NB4 (cell line): Measurements from ENCODE around the gene ANXA9.
A peak's percentile ranks its signal among the peaks of the same experiment; 100 is the strongest.

Experiments
- DNase-seq: peaks from one replicate; pipeline ENCODE4 v3.0.0; 2010; ENCODE audit warnings: low read depth
- H3K4me3 ChIP-seq: one replicate; pipeline ENCODE4 v1.5.1; 2011; ENCODE audit warnings: mild to moderate bottlenecking, low read depth, low read length, moderate library complexity
- CTCF ChIP-seq: IDR thresholded peaks from one replicate; pipeline ENCODE4 v1.5.1; 2012; ENCODE audit warnings: low read depth, low read length
- MAX ChIP-seq: IDR thresholded peaks from 2 replicates; pipeline ENCODE4 v1.6.1; 2011; ENCODE audit warnings: low read depth, low read length
- MYC ChIP-seq: IDR thresholded peaks from 2 replicates; pipeline ENCODE4 v1.6.1; 2011; ENCODE audit warnings: low read depth, low read length
- POLR2A ChIP-seq: IDR thresholded peaks from 2 replicates; pipeline ENCODE4 v1.6.1; 2011; ENCODE audit warnings: mild to moderate bottlenecking; ENCODE audit not compliant: insufficient read length; ENCODE audit errors: extremely low read depth

Gene ANXA9

GRCh38 chr1:150981805-150982712 is at the start of gene ANXA9:
Gene ANXA9, plus strand, starts transcription at chr1:150982292. Its CDS starts 814 bp downstream, at chr1:150983106.
- no peak for TF ChIP-seq MYC
- peak; percentile 43; the same call in 1 of the 2 replicates for TF ChIP-seq MAX
- DNase-seq: peak; percentile 63

DNA sequence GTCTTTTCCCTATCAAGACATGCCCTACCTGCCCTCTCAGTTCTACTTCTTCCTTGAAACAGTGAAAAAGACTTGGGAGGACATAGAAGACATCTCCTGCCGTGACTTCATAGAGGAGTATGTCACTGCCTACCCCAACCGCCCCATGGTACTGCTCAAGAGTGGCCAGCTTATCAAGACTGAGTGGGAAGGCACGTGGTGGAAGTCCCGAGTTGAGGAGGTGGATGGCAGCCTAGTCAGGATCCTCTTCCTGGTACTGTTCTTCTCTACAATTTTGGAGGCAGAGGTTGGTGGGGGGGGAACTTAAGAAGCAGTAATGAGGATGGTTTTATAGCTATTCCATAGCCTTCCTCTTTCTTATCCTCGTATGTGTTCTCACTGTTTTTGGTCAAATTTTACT is 37.2 kb upstream of the ANXA9 start:
- TF ChIP-seq POLR2A: no peak
- no peak for DNase-seq
- H3K4me3 ChIP-seq: no peak overlapping the region

More at GRCh38 chr1:150981805-150982712, at the start of gene ANXA9:
- H3K4me3 ChIP-seq: no peak within 1 kb of the TSS

DNA sequence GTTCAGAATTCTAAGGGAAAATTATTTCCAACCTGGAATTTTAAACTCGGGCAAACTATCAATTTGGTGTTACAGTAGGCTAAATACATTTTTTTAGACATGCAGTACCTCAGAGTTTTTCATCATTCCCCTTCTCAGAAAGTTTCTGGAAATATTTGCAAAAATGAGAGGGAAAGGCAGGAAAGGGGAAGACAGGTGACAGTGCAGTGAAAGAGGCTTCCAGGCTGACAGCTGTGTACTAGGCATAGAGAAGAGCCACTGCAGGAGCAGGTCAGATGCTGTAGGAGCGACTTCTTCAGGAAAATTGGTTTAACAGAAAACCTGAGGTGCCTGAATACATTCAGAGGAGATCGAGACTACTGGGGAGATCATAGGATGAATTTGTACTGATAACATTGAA is 27.4 kb upstream of the ANXA9 start:
- TF ChIP-seq CTCF (no peak), POLR2A (no peak), MYC (no peak), MAX (no peak)
- no peak overlapping the region for H3K4me3 ChIP-seq
- DNase-seq: no peak

GRCh38 chr1:150955280-150955679 is 26.8 kb upstream of the ANXA9 start:
- TF ChIP-seq POLR2A (no peak), MYC (no peak), CTCF (no peak), MAX (no peak)
- no peak overlapping the region for H3K4me3 ChIP-seq
- DNase-seq: no peak

DNA sequence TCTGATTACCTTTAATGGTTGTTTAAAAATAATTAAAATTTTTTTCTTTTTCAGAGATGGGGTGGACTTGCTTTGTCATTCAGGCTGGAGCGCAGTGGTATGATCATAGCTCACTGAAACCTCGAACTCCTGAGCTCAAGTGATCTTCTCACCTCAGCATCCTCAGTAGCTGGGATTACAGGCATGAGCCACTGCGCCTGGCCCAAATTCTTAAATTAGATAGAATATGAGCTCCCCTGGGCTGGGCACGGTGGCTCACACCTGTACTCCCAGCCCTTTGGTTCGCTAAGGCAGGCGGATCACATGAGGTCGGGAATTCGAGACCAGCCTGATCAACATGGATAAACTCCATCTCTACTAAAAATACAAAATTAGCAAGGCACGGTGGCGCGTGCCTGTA is 24.4 kb upstream of the ANXA9 start:
- no peak overlapping the region for H3K4me3 ChIP-seq
- TF ChIP-seq MYC: no peak
- TF ChIP-seq POLR2A: no peak
- no peak for TF ChIP-seq CTCF
- no peak for TF ChIP-seq MAX
- DNase-seq: no peak

GRCh38 chr1:150960646-150961045 is 21.4 kb upstream of the ANXA9 start:
- DNase-seq: no peak
- H3K4me3 ChIP-seq: no peak overlapping the region
- no peak for TF ChIP-seq MYC
- TF ChIP-seq POLR2A: no peak
- TF ChIP-seq CTCF: no peak
- no peak for TF ChIP-seq MAX
